ENCODE data around the gene B4GALNT3.

Gene B4GALNT3

DNA sequence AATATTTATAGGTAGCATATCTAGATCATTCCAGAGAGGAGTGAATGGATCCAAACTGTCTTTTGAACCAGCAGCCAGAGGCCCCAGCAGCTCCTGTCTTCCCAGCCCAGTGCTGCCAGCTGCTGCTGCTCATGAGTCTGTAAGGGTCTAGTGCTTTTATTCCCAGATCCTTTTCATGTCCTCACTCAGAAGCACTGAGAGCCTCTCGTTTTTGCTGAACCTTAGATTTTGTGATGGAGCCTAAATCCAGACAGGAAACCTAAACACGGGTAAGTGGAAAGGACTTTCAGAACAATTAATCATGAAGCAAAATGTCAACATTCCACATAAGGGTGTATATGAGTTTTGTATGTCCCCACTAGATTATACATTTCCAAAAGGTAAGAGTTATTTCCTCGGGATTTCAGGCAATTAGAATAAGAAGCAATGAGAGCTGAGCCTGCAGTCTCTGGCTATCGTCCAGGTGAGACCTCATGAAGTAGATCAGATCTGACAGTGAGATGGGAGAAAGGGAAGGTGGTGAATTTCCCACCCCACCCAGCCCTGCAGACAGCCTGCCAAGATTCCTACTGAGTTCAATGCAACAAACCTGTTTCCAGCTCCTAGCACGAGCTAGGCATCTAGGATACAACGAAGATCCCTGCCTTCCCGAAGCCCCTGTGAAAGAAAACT is 119.1 kb downstream of the B4GALNT3 start:
- FAIRE-seq = no peak

DNA sequence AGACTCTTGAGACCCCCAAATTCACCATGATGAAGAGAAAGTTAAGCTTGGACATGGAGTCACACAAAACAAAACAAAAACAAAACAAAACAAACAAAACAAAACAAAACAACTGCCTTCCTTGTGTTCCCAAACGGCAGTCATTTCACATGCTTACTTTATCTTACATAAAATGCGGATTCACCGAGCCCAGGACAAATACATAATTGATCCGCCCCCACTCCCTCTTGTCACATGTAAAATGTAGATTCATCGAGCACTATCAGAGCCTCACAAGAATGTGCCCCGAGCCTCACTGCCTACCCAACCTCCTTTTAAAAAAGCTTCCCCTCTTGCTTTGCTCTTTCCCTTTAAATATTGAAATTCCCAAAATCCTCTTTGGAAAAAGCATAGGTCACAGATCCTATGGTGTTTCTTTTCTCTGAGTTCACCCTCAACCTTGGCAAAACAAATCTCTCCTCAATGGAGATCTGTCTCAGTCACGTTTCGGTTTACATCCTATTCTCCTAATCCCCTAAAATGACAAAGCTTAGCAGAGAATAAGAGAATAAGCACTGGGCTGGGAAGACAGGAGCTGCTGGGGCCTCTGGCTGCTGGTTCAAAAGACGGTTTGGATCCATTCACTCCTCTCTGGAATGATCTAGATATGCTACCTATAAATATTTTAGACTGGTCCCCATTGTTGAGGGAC is 119.8 kb downstream of the B4GALNT3 start:
- FAIRE-seq = no peak

DNA sequence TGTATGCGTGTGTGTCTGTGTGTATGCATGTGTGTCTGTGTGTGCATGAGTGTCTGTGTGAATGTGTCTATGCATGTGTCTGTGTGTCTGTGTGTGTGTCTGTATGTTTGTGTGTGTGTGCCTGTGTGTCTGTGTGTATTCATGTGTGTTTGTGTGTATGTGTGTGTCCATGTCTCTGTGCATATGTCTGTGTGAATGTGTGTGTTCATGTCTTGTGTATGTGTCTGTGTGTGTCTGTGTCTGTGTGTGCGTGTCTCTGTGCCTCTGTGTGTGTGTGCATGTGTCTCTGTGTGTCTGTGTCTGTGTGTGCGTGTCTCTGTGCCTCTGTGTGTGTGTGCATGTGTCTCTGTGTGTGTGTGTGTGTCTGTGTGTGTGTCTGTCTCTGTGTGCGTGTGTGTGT is 121.1 kb downstream of the B4GALNT3 start:
- FAIRE-seq = no peak

DNA sequence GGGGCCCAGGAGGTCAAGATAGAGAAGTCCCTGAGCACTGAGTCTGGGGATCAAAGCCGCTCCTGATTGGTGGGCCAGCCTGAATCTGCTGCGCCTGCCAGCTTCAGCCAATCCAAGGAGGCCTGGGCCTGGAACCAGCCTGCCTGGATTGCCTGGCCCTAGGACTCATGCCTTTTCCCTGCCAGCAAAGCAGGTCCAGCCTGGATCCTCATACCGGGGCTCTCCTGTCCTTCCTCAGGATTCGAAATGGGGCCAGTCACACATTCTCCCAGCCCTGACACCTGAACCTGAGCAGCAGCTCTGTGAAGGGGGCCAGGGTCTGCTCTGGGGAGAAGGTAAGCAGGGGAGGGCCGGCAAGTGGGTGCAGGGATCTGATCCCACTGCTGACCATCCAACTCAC is 121.6 kb downstream of the B4GALNT3 start:
- no peak for FAIRE-seq

DNA sequence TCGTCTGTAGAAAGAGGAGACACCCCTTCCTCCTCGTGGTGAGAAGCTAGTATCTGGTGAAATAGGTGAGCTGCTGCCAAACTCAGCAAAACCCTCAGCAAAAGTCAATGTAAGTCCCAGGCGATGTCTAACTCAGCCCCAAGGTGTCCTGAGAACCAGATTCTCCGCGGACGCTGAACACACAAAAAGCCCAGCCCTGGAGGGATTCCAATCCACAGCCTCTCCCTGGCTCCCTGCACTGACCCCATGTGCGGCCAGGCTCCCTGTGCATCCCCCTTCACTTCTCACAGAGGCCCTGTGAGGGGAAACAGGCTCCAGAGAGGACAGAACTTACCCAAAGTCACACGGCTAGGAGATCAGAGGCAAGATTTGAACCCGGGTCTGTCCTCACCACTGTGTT is 122.0 kb downstream of the B4GALNT3 start:
- no peak for FAIRE-seq

DNA sequence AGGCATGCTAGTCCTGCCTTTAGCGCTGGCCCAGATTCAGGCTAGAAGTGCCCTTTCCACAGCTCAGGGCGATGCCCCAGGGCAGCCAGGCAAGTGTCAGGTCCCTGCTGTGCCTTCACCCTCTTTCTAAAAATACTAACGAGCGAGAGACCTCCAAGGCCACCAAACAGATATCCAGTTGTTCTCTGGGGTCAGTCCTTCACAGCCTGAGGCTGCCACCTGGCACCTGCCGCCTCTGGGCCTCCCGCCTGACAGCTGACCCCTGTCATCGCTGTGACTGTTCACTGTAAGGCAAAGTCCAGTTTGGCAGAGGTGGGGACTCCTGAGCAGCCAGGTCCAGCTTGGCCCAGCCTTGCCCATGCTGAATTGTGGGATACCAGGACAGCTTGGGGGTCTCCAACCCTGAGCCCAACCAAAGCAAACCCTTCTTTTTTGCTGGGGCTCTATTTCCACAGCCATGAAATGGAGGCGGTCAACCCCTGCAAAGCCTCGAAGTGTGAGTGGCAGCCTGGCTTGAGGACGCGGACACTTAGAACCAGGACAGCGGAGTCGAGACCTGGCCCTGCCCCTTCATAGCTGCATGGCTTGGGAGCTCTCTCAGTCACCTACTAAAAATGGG is 123.6 kb downstream of the B4GALNT3 start:
- no peak for FAIRE-seq

DNA sequence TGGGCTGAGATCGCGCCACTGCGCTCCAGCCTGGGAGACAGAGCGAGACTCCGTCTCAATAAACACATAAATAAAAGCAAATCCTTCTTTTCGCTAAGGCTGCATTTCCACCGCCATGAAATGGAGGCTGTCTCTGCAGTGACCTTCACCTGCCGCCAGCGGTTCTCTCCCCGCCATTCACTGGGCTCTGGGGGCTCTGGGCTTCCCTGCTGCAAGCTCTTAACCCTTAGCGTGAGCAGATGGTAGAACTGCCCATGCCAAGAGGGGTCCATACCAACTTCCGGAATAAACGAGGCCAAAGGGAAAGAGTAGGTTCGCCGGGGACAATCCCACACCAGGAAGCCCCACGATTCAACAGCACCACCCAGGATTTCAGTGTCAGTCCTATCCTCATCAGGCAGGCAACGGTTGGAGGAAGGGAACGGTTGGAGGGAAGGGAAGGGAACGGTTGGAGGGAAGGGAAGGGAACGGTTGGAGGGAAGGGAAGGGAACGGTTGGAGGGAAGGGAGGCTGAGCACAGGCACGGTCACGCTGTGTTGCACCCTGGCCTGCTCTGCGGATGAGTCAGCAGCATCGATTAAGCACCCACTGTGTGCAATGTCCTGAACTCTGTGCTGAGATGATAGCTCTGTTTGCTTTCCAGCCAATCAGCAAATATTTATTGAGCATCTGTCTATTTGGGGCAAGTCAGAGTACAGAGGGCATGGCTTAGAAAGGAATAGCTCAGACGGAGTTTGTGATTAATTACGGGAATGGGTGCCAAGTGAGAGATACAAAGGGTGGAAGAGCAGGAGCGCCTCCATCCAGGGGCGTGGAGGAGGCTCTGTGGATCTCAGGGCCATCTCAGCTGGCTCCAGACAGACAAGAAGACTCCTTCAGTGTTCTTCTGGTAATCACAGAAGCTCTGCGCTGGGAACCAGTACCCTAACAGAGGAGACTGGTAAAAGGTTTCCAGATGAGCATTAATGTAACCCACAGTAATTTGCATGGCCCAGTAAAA is 125.6 kb downstream of the B4GALNT3 start:
- FAIRE-seq = no peak

DNA sequence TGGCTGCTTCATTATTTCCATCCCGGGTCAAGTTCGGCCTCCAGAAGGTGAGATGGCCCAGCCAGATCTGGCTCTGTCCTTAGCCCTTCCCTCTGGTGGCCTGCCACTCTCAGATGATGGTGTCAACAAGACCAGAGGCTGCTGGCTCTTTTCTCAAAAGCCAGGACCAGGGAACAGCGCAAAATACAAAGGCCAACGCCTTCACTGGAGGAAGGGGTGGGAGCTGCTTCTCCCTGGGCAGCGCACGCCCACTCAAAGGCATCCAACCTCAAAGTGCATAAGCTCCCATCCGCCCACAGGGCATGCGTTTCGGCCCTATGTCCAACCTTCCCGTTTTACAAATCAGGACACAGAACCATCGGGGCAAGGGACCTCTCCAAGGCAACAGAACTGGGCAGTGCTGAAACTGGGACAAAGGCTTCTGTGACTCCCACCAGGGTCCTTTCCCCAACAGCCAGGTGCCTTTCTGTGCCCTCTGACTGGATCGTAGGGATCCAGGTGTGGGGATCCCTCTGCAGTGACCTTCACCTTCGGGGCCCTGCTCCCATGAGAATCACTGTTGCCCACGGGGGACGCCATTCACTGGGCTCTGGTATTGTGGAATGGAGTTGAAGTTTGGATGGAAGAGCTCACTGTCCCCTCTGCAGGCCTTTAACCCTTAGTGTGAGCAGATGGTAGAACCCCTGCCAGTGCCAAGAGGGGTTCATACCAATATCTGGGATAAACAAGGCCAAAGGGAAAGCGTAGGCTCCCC is 126.8 kb downstream of the B4GALNT3 start:
- FAIRE-seq = no peak

DNA sequence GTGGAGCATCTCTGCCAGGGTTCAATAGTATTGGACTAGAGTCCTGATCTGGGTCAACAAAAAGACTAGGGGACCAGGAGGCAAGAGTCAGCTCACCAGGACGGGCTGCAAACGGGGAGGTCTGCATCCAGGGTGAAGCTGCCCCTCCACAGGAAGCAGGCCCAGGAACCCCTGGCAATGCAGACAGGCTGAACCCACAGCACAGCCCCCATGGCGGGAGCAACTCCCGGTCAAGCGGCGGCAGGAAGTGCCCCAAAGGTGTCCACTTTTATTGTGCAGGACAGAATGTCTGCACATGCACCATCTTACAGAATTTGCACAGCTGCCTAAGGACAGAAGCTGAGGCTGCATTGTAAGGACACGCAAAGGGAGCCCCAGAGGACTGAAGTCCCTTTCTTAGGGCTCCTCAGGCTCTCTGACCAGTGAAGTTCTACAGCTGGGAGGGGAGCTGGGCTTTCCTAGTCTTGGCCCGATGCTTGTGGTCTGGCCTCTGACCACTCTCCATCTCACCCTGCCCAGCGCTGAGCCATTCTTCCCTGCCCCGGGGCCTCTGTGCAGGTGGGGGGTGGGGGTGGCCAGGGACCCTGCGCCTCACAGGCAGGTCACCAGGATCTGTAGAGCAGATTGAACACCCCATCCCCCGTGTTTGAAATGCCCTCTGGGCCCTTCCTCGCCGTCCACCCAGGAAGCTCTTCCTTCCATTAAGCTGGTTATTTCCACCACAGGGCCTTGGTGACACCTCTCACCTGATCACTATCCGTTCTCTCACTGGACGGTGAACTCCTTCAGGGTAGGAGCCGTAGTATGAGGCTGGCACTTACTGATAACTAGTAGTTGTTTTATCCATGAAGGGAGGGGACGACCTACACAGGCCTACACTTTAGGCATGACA is 127.6 kb downstream of the B4GALNT3 start:
- no peak for FAIRE-seq

DNA sequence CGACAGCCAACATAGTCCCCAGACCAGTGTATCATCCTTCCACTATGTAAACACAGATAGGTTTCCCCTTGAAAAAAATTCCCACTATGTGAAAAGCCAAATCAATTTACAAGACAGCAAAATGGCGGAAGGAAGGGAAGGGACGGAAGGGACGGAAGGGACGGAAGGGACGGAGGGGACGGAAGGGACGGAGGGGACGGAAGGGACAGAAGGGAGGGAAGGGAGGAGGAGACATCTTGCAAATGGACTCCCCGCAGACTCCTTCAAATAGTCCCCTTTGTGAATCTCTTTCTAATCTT is 128.2 kb downstream of the B4GALNT3 start:
- FAIRE-seq = no peak

DNA sequence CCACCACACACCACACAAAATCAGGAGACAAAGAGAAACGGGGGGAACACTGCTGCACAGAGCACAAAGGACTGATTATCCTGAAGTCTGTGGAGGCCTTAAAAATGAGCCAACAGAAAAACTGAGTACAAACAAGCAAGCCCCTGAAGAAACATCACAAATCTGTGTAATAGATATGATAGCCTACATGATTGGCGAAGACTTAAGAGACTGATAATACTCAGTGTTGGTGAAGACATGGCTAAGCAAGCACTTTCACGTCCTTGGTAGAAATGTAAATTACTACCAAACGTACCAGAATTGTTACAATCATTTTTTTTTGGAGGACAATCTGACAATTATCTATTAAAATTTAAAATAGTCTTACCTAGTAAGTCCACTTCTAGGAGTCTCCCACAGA is 128.9 kb downstream of the B4GALNT3 start:
- FAIRE-seq = no peak

DNA sequence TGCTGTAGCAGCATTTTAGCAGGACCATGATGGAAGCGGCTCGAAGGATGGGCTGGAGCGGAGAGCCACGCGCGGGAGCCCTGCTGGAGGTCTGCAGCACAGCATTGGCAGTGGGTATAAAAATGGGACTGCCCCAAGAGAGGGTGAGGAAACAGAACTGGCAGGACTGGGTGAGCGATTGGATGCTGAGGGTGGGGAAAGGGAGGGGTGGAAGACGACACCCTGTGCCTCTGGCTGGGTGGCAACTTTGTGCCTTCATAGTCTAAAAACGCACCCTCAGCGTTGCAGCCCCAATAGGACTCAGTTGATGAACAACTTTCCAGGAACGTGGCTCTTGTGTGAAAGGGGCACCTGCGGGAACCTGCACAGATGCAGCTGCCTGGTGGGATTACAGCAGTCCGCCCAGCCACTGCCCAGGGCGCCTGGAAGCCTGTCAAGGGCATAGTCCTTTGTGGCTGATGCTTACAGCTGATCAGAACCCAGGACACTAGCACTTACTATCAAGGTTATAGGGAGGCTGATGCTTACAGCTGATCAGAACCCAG is 130.5 kb downstream of the B4GALNT3 start:
- FAIRE-seq = no peak

DNA sequence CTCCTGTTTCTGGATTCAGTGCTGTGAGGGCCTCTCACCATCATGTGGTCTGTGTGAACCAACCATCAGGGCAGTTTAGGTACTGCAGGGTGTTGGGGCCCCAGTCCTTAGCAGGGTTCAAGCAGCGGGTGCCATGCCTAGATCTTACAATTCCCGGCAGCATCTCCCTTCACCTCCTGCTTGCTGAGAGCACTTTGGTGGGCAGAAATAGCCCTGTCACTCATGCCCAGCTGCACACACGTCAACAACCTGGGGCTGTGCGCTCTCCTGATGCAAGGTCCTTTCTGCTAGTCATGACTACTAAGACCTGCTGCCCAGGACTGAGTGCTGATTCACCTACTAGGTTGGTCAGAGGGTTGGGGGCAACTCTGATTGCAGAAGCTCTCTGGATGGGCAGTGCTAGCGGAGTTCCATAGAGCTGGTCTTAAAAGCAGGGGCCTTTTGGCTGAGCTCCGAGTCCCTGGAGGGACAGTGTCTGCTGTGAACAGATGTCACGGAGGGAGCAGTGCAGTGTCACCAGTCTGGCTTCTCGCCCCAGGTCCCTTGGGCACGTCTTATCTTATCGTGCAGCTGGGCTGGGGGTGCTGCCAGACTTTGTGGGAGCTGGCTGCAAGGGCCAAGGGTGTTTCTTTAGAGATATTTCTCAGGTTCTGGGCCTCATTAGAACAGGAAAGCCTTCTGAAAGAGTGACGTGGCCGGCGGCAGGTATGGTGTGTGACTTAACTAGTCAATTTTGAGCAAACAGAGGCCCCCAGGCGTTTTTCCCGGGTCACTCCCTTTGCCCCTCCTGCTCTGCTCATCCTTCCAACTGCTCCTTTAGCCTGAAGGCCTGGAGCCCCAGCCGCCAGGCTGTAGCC is 131.7 kb downstream of the B4GALNT3 start:
- no peak for FAIRE-seq

DNA sequence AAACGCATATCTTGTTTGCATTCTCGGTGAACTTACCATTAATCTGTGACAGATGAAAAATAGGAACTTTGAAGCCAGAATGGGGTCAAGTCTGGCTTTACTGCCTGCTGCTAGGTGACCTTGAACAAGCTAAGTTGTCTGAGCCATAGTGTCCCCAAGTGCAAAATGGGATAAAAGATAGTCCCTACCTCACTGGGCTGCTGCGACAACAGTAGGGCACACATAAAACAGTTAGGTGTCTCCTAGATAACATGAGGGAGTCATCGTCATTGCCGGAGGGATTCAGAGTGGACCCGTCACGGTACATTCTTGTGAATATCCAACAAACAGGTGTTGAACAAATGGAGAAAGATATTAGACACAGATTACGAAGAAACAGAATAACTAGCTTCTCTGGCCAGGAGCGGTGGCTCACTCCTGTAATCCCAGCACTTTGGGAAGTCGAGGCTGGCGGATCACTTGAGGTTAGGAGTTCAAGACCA is 132.3 kb downstream of the B4GALNT3 start:
- no peak for FAIRE-seq

DNA sequence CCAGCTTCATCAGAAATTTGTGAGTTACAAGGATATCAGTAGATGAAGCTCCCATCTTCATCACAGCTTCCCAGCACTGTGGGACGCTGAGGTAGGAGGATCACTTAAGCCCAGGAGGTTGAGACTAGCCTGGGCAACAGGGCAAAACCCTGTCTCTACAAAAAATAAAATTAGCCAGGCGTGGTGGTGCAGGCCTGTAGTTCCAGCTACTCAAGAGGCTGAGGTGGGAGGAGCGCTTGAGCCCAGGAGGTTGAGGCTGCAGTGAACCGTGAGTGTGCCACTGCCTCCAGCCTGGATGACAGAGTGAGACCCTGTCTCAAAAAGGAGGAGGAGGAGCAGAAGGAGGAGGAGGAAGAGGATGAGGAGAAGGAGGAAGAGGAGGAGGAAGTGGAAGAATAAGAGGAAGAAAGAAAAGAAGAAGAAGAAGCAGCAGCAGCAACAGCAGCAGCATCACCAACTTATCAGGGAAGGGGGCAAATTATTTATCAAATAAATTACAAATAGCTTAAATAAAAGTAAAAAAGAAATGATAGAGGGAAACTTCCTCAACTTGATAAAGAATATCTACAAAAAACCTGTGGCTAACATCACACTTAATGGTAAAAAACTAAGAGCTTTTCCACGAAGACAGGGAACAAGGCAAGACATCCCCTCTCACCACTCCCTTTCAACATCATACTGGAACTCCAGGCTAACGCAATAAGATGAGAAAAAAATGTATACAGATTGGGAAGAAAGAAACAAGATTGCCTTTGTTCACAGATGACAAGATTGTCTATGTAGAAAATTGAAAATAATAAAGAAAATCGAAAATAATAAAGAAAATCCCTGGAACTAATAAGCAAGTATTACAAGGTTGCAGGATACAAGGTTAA is 133.9 kb downstream of the B4GALNT3 start:
- no peak for FAIRE-seq

DNA sequence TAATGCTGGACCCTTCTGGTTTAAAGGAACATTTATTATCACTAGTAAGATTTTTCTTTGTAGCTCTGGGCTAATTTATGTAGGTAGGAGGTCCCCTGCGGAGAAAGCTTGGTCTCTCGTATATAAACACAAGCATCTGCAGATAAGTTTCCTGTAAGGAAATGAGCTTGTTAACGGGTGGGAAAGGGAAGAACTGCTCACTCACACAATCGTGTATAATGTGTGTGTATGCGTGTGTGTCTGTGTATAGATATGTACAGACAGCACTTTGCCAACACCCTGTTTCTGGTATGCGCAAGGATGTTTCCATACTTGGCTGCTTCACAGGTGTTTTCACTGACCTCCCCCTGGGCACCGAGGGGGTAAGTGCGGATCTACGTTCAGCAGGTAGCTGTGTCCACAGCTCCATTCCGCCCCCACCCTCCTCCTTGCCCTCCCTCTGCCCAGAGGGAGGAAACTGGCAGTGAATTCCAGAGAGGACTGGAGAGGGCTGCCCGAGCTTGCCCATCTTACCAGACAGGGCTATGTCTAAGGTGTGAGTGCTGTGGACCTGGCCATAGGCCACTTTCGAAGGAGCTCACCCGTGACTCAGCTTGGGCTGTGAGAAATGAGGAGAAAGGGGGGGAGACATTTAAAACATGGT is 138.3 kb downstream of the B4GALNT3 start:
- FAIRE-seq = no peak

DNA sequence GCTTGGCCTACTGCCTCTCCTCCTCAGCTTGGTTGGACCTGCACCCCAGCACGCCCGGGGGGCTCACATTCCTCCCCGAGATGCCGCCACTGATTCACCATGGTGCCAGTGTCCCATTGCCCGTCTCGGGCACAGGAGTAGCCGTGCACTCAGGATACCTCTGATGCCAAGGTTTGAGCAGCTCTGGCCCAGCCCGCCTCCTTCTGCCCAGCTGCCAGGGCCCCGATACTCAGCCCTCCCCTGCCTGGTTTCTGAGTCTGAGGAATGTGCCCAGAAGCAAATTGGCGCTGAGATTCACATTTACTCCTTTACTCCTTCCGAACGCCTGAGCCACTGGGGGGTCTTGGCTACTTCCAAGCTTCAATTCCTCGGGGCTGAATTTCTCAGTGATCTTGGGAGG is 140.0 kb downstream of the B4GALNT3 start:
- FAIRE-seq = no peak

DNA sequence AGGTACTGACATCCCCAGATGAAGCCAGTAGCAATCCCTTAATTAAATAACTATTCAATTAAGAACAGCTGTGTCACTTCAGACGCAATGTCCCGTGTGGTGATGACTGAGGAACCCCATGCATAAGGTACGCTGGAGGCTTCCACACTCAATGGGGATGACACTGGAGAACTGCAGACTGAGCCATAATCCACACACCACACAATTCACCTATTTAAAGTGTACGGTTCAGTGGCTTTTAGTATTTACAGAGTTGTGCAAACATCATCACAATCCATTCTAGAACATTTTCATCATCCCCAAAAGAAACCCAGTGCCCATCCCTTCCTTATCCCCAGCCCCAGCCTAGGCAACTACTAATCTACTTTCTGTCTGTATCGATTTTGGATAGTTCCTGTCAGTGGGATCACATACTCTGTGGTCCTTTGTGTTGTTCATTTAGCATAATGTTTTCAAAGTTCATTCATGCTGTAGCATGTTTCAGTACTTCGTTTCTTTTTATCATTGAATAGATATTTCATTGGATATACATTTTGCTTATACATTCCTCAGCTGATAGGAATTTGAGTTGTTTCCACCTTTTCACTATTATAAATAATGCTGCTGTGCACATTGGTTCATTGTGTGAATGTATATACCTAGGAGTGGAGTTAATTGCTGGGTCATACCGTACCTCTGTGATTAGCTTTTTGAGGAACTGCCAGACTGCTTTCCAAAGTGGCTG is 142.4 kb downstream of the B4GALNT3 start:
- FAIRE-seq = no peak

Data from islet of Langerhans (tissue), 1 donor.